HepG2 (cell line): ENCODE results near the gene DOLK. TPM values are rescaled to one million over a fixed set of nuclear protein-coding genes. Genes with fewer than 3 reads are reported as not detected.

Experiments used
- AKAP8 ChIP-seq: sonication (generic); formaldehyde crosslinking; IDR thresholded peaks from 2 replicates; pipeline ENCODE4 v1.5.1; 2020; ENCODE audit warnings: mild to moderate bottlenecking, missing genetic modification reagents
- ATF7 ChIP-seq, 2 experiments: fragments of 450-650 bp in 1 of 2; sonication (generic) in 1 of 2; formaldehyde crosslinking in 1 of 2; IDR thresholded peaks; 2 replicates each; pipeline versions ENCODE4 v1.4.0 to v1.6.1; 2016 to 2020; ENCODE audit warnings: antibody characterized with exemption in 1 of 2, mild to moderate bottlenecking in 1 of 2, missing genetic modification reagents in 1 of 2
- CBX5 ChIP-seq: sonication (generic); formaldehyde crosslinking; IDR thresholded peaks from 2 replicates; pipeline ENCODE4 v1.4.0; 2020; ENCODE audit warnings: missing genetic modification reagents, borderline replicate concordance
- GZF1 ChIP-seq: sonication (generic); formaldehyde crosslinking; IDR thresholded peaks from 2 replicates; pipeline ENCODE4 v1.5.1; 2020; ENCODE audit warnings: mild to moderate bottlenecking, missing genetic modification reagents
- HDAC6 ChIP-seq: fragments of 200-600 bp; sonication (generic); IDR thresholded peaks from 2 replicates; pipeline ENCODE4 v1.7.0; 2017; ENCODE audit warnings: mild to moderate bottlenecking, antibody characterized with exemption, low read length, low read depth
- KDM6A ChIP-seq: IDR thresholded peaks from 2 replicates; pipeline ENCODE4 v1.6.1; 2016; ENCODE audit warnings: low read depth
- MBNL3 ChIP-seq: fragments of 250-450 bp; sonication (Bioruptor Pico); conservative IDR thresholded peaks from 2 replicates; pipeline ENCODE4 v1.8.0; 2022; ENCODE audit warnings: mild to moderate bottlenecking, inconsistent platforms
- NFKB2 ChIP-seq: sonication (generic); formaldehyde crosslinking; IDR thresholded peaks from 2 replicates; pipeline ENCODE4 v1.4.0; 2020; ENCODE audit warnings: missing genetic modification reagents, borderline replicate concordance
- RARA ChIP-seq: IDR thresholded peaks from 2 replicates; pipeline ENCODE4 v1.6.1; 2016; ENCODE audit warnings: missing genetic modification reagents, missing compliant biosample characterization
- RBM39 ChIP-seq: fragments of 200-400 bp; formaldehyde crosslinking; IDR thresholded peaks from one replicate; pipeline ENCODE4 v1.6.1; 2018; ENCODE audit warnings: antibody characterized with exemption, mild to moderate bottlenecking, low read depth, low read length; ENCODE audit not compliant: poor library complexity, severe bottlenecking
- REXO4 ChIP-seq: sonication (generic); formaldehyde crosslinking; IDR thresholded peaks from 2 replicates; pipeline ENCODE4 v1.8.0; 2022; ENCODE audit warnings: missing genetic modification reagents, mild to moderate bottlenecking, borderline replicate concordance
- ZNF12 ChIP-seq: sonication (generic); formaldehyde crosslinking; IDR thresholded peaks from 2 replicates; pipeline ENCODE4 v1.5.0; 2020; ENCODE audit warnings: missing genetic modification reagents
- ZNF264 ChIP-seq: sonication (generic); formaldehyde crosslinking; IDR thresholded peaks from 2 replicates; pipeline ENCODE4 v1.4.0; 2020; ENCODE audit warnings: missing genetic modification reagents
- ZNF343 ChIP-seq: sonication (generic); formaldehyde crosslinking; IDR thresholded peaks from 2 replicates; pipeline ENCODE4 v1.4.0; 2020; ENCODE audit warnings: mild to moderate bottlenecking, missing genetic modification reagents
- ZNF766 ChIP-seq: sonication (generic); formaldehyde crosslinking; IDR thresholded peaks from 2 replicates; pipeline ENCODE4 v1.5.0; 2020; ENCODE audit warnings: missing genetic modification reagents, borderline replicate concordance
- ZSCAN21 ChIP-seq: sonication (generic); formaldehyde crosslinking; IDR thresholded peaks from 2 replicates; pipeline ENCODE4 v1.8.0; 2022; ENCODE audit warnings: mild to moderate bottlenecking, missing genetic modification reagents, moderate library complexity, borderline replicate concordance
- polyA plus RNA-seq, 8 experiments: library from polyadenylated mRNA; depleted of rRNA in 3 of 8; stranded (reverse) in 7 of 8; unstranded in 1 of 8; fragments of >200 nt; fragmentation: Illumina TruSeq in 4 of 8; extraction: Trizol in 4 of 8; gene quantifications; 2 replicates each; pipeline versions ENCODE4 v1.2.1 to v1.2.3, GENCODE V29; 2011 to 2016; ENCODE audit warnings: low read depth in 4 of 8, missing spikeins in 1 of 8, mixed read lengths in 1 of 8; ENCODE audit not compliant: insufficient read depth in 1 of 8
- total RNA-seq, 5 experiments: library from RNA; depleted of rRNA; stranded (reverse); fragments of >200 nt; fragmentation: Illumina TruSeq; extraction: Trizol; gene quantifications; 2 replicates each; pipeline ENCODE4 v1.2.3, GENCODE V29; 2016; ENCODE audit warnings: low read depth in 1 of 5
- TF ChIP-seq, protein P1 (sequence below): sonication (generic); formaldehyde crosslinking; IDR thresholded peaks from 2 replicates; pipeline ENCODE4 v1.4.0; 2020; ENCODE audit warnings: mild to moderate bottlenecking, missing genetic modification reagents
- TF ChIP-seq, protein P2 (sequence below): sonication (generic); formaldehyde crosslinking; IDR thresholded peaks from 2 replicates; pipeline ENCODE4 v1.8.1; 2023; ENCODE audit warnings: missing genetic modification reagents, inconsistent platforms, borderline replicate concordance
- TF ChIP-seq, protein P3 (sequence below): sonication (generic); formaldehyde crosslinking; IDR thresholded peaks from 2 replicates; pipeline ENCODE4 v1.5.1; 2020; ENCODE audit warnings: mild to moderate bottlenecking, missing genetic modification reagents, moderate library complexity
- TF ChIP-seq, protein P4 (sequence below): sonication (generic); formaldehyde crosslinking; IDR thresholded peaks from 2 replicates; pipeline ENCODE4 v1.4.0; 2020; ENCODE audit warnings: low read depth, missing genetic modification reagents

The DOLK gene
- total and polyA plus RNA-seq, 2 of the 13 experiments (the other 11 are each of a cell fraction or from before 2014, with no cell fraction given), result 15.4 to 18.7 TPM

DNA sequence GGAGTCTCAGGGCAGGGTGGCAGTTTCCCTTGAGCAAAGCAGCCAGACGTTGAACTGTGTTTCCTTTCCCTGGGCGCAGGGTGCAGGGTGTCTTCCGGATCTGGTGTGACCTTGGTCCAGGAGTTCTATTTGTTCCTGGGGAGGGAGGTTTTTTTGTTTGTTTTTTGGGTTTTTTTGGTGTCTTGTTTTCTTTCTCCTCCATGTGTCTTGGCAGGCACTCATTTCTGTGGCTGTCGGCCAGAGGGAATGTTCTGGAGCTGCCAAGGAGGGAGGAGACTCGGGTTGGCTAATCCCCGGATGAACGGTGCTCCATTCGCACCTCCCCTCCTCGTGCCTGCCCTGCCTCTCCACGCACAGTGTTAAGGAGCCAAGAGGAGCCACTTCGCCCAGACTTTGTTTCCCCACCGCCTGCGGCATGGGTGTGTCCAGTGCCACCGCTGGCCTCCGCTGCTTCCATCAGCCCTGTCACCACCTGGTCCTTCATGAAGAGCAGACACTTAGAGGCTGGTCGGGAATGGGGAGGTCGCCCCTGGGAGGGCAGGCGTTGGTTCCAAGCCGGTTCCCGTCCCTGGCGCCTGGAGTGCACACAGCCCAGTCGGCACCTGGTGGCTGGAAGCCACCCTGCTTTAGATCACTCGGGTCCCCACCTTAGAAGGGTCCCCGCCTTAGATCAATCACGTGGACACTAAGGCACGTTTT is 30.1 kb downstream of the DOLK start (continued):
- TF ChIP-seq AKAP8 (peak; percentile 81; the same call in 1 of the 2 replicates), NFKB2 (peak; percentile 91), ZSCAN21 (CRISPR knock-in tag) (peak; percentile 41; the same call in 1 of the 2 replicates), ZNF343 (CRISPR knock-in tag) (no peak), ATF7 (IDR thresholded peaks at IDR 0.05) (no peak), ATF7 (CRISPR knock-in tag; IDR thresholded peaks at IDR 0.05) (no peak), HDAC6 (no peak), GZF1 (CRISPR knock-in tag) (no peak), ZNF264 (CRISPR knock-in tag) (peak; percentile 17; the same call in 1 of the 2 replicates), RBM39 (no peak), RARA (CRISPR knock-in tag) (peak; percentile 80), KDM6A (CRISPR knock-in tag) (no peak), ZNF12 (CRISPR knock-in tag) (no peak), REXO4 (CRISPR knock-in tag) (no peak), ZNF766 (no peak), MBNL3 (CRISPR knock-in tag) (no peak), CBX5 (CRISPR knock-in tag) (0 out of 2 replicates have a peak, but pooled peaks have one; percentile 18)
- TF ChIP-seq, protein P1, sequence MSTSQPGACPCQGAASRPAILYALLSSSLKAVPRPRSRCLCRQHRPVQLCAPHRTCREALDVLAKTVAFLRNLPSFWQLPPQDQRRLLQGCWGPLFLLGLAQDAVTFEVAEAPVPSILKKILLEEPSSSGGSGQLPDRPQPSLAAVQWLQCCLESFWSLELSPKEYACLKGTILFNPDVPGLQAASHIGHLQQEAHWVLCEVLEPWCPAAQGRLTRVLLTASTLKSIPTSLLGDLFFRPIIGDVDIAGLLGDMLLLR (CRISPR knock-in tag), result peak; percentile 56; the same call in 1 of the 2 replicates
- TF ChIP-seq, protein P2, sequence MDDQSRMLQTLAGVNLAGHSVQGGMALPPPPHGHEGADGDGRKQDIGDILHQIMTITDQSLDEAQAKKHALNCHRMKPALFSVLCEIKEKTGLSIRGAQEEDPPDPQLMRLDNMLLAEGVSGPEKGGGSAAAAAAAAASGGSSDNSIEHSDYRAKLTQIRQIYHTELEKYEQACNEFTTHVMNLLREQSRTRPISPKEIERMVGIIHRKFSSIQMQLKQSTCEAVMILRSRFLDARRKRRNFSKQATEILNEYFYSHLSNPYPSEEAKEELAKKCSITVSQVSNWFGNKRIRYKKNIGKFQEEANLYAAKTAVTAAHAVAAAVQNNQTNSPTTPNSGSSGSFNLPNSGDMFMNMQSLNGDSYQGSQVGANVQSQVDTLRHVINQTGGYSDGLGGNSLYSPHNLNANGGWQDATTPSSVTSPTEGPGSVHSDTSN (CRISPR knock-in tag), result no peak
- TF ChIP-seq, protein P3, sequence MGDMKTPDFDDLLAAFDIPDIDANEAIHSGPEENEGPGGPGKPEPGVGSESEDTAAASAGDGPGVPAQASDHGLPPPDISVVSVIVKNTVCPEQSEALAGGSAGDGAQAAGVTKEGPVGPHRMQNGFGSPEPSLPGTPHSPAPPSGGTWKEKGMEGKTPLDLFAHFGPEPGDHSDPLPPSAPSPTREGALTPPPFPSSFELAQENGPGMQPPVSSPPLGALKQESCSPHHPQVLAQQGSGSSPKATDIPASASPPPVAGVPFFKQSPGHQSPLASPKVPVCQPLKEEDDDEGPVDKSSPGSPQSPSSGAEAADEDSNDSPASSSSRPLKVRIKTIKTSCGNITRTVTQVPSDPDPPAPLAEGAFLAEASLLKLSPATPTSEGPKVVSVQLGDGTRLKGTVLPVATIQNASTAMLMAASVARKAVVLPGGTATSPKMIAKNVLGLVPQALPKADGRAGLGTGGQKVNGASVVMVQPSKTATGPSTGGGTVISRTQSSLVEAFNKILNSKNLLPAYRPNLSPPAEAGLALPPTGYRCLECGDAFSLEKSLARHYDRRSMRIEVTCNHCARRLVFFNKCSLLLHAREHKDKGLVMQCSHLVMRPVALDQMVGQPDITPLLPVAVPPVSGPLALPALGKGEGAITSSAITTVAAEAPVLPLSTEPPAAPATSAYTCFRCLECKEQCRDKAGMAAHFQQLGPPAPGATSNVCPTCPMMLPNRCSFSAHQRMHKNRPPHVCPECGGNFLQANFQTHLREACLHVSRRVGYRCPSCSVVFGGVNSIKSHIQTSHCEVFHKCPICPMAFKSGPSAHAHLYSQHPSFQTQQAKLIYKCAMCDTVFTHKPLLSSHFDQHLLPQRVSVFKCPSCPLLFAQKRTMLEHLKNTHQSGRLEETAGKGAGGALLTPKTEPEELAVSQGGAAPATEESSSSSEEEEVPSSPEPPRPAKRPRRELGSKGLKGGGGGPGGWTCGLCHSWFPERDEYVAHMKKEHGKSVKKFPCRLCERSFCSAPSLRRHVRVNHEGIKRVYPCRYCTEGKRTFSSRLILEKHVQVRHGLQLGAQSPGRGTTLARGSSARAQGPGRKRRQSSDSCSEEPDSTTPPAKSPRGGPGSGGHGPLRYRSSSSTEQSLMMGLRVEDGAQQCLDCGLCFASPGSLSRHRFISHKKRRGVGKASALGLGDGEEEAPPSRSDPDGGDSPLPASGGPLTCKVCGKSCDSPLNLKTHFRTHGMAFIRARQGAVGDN (CRISPR knock-in tag), result peak; percentile 100
- TF ChIP-seq, protein P4, sequence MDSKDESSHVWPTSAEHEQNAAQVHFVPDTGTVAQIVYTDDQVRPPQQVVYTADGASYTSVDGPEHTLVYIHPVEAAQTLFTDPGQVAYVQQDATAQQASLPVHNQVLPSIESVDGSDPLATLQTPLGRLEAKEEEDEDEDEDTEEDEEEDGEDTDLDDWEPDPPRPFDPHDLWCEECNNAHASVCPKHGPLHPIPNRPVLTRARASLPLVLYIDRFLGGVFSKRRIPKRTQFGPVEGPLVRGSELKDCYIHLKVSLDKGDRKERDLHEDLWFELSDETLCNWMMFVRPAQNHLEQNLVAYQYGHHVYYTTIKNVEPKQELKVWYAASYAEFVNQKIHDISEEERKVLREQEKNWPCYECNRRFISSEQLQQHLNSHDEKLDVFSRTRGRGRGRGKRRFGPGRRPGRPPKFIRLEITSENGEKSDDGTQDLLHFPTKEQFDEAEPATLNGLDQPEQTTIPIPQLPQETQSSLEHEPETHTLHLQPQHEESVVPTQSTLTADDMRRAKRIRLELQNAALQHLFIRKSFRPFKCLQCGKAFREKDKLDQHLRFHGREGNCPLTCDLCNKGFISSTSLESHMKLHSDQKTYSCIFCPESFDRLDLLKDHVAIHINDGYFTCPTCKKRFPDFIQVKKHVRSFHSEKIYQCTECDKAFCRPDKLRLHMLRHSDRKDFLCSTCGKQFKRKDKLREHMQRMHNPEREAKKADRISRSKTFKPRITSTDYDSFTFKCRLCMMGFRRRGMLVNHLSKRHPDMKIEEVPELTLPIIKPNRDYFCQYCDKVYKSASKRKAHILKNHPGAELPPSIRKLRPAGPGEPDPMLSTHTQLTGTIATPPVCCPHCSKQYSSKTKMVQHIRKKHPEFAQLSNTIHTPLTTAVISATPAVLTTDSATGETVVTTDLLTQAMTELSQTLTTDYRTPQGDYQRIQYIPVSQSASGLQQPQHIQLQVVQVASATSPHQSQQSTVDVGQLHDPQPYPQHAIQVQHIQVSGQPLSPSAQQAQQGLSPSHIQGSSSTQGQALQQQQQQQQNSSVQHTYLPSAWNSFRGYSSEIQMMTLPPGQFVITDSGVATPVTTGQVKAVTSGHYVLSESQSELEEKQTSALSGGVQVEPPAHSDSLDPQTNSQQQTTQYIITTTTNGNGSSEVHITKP (CRISPR knock-in tag), result no peak
